ENCODE measurements around the gene TRIO. TPM values are rescaled to one million over a fixed set of nuclear protein-coding genes. Genes with fewer than 3 reads are reported as not detected.
"Not testable (repeated sequence)": the region's sequence is repeated elsewhere in the genome, so short reads cannot be mapped to it uniquely, and the experiment has no call there.

Gene TRIO
- total RNA-seq, 1 experiment from 2014 or later, result 68.4 TPM

- CTCF ChIA-PET, result no interaction called here
These were observed 408.9 kb downstream of the TRIO start for GRCh38 chr5:14552017-14552416.

GRCh38 chr5:14554288-14554687 lies 411.1 kb downstream of the TRIO start:
- BruUV-seq (replicated peaks); ATAC-seq; CTCF ChIA-PET; H4K20me1 ChIP-seq (ENCODE audit: insufficient read depth); H3K27ac ChIP-seq (ENCODE audit: low read depth, low read length); H2AFZ ChIP-seq (ENCODE audit: low read depth, low read length, poor library complexity, severe bottlenecking); H3K4me1 ChIP-seq (ENCODE audit: control insufficient read depth in 1 of 2, insufficient read depth in 2 of 2, low read length in 2 of 2); DNase-seq (ENCODE audit: low read depth, low spot score); intact Hi-C loops (cut with micrococcal nuclease); H3K9ac ChIP-seq (ENCODE audit: low read length); H3K79me2 ChIP-seq (ENCODE audit: insufficient read depth, low read length); H3K36me3 ChIP-seq (ENCODE audit: control insufficient read depth in 1 of 2, insufficient read depth in 2 of 2, low read length in 2 of 2); H3K9me3 ChIP-seq (ENCODE audit: control insufficient read depth in 1 of 2, insufficient read depth in 1 of 2, low read depth in 1 of 2, low read length in 2 of 2); H3K4me3 ChIP-seq (replicated peaks in 1 of 2; ENCODE audit: low read depth in 1 of 2, low read length in 2 of 2); H3K9me2 ChIP-seq (ENCODE audit: insufficient read depth); POLR2A ChIA-PET; H3K4me2 ChIP-seq (ENCODE audit: low read length); RAD21 ChIA-PET (ENCODE audit: low non-redundant PET in 1 of 2, low total read pairs in 2 of 2, uncharacterized antibody in 2 of 2, unreplicated experiment in 2 of 2): not testable (repeated sequence)
- peaks cover 16% of the 10 kb centered on the region; the same call in 1 of the 2 replicates for H3K27me3 ChIP-seq (ENCODE audit: insufficient read depth, low read length)

More at GRCh38 chr5:14552017-14552416, 408.9 kb downstream of the TRIO start:
- H3K27me3 ChIP-seq (ENCODE audit: insufficient read depth, low read length), result peaks cover 18% of the 10 kb centered on the region; the same call in 1 of the 2 replicates
- no TSS peak for BruUV-seq (replicated peaks)
- H3K4me1 ChIP-seq (ENCODE audit: control insufficient read depth in 1 of 2, insufficient read depth in 2 of 2, low read length in 2 of 2), result no peaks in the 10 kb centered on the region
- no peak overlapping the region for H3K9ac ChIP-seq (ENCODE audit: low read length)
- TF ChIP-seq POLR2AphosphoS5 (IDR thresholded peaks at IDR 0.05; ENCODE audit: low read depth, low read length), result no peak
- no peak for TF ChIP-seq ATF3 (IDR thresholded peaks at IDR 0.05)
- no peak for TF ChIP-seq REST (IDR thresholded peaks at IDR 0.05; ENCODE audit: low read depth)
- H2AFZ ChIP-seq (ENCODE audit: low read depth, low read length, poor library complexity, severe bottlenecking), result no peak overlapping the region
- no peak overlapping the region for H3K4me3 ChIP-seq (replicated peaks in 1 of 2; ENCODE audit: low read depth in 1 of 2, low read length in 2 of 2)
- ChIA-PET RAD21 (ENCODE audit: low non-redundant PET in 1 of 2, low total read pairs in 2 of 2, uncharacterized antibody in 2 of 2, unreplicated experiment in 2 of 2) (no interaction called here), POLR2A (no interaction called here)
- no peaks in the 10 kb centered on the region for H3K9me2 ChIP-seq (ENCODE audit: insufficient read depth)
- no peaks in the 10 kb centered on the region for H3K9me3 ChIP-seq (ENCODE audit: control insufficient read depth in 1 of 2, insufficient read depth in 1 of 2, low read depth in 1 of 2, low read length in 2 of 2)
- H3K79me2 ChIP-seq (ENCODE audit: insufficient read depth, low read length), result no peaks in the 10 kb centered on the region
- intact Hi-C loops (cut with micrococcal nuclease), result no loop called here
- H3K27ac ChIP-seq (ENCODE audit: low read depth, low read length), result no peak overlapping the region
- ATAC-seq, result no peak
- H3K4me2 ChIP-seq (ENCODE audit: low read length), result no peak overlapping the region
- no peak for DNase-seq (ENCODE audit: low read depth, low spot score)
- H4K20me1 ChIP-seq (ENCODE audit: insufficient read depth), result no peaks in the 10 kb centered on the region
- H3K36me3 ChIP-seq (ENCODE audit: control insufficient read depth in 1 of 2, insufficient read depth in 2 of 2, low read length in 2 of 2), result no peaks in the 10 kb centered on the region

Data from HCT116 (cell line).